ENCODE results near the gene MSX2.

DNA sequence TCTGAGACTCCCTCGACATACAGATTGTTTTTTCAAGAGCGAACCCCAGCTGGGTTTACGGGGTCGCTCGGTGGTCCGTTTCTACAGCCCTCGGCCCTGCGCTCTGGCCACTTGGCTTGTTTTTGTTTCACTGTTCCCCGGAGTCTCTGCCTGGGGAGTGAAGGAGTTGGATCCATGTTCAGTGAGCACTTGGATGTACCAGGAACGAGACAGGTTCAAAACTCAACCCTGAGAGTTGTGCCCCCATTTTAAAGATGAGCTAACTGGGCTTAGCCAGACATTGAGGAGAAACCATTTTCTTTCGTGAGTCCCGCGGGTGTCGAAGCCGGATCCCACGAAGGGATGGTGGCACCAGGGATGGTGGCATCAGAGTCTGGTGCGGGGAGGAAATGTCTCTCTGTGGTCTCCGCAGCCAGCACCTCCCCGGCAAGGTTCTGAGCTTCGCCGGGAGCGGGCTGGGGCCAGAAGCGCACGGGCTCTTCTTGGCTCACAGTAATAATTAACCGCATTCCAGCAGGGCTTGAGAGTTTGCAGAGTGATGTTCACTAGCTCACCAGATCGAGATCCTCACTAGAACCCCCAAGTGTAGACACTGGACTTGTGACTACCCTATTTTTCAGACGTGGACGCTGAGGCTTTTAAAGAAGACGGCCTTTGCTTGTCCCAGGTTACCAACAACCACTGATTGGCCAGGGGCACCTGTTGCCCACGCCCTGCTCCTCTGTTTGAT lies 1.0 kb downstream of the MSX2 start:
- TF ChIP-seq, protein P1, sequence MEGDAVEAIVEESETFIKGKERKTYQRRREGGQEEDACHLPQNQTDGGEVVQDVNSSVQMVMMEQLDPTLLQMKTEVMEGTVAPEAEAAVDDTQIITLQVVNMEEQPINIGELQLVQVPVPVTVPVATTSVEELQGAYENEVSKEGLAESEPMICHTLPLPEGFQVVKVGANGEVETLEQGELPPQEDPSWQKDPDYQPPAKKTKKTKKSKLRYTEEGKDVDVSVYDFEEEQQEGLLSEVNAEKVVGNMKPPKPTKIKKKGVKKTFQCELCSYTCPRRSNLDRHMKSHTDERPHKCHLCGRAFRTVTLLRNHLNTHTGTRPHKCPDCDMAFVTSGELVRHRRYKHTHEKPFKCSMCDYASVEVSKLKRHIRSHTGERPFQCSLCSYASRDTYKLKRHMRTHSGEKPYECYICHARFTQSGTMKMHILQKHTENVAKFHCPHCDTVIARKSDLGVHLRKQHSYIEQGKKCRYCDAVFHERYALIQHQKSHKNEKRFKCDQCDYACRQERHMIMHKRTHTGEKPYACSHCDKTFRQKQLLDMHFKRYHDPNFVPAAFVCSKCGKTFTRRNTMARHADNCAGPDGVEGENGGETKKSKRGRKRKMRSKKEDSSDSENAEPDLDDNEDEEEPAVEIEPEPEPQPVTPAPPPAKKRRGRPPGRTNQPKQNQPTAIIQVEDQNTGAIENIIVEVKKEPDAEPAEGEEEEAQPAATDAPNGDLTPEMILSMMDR (conservative IDR thresholded peaks at IDR 0.05; ENCODE audit: low read depth, low read length) = no peak
- no peak for TF ChIP-seq RAD21 (IDR thresholded peaks at IDR 0.05; ENCODE audit: low read length)
- TF ChIP-seq MAZ (IDR thresholded peaks at IDR 0.05; ENCODE audit: borderline replicate concordance, low read depth, low read length) = no peak
